ENCODE measurements around the gene AMN1. TPM values are rescaled to one million over a fixed set of nuclear protein-coding genes. Genes with fewer than 3 reads are reported as not detected.
"Not testable (repeated sequence)": the region's sequence is repeated elsewhere in the genome, so short reads cannot be mapped to it uniquely, and the experiment has no call there.

AMN1 gene
- total RNA-seq, 4 donors from 2014 or later = 1.9 to 6.7 (median 5.7) TPM

GRCh38 chr12:31726575-31726974 lies 2.2 kb downstream of the AMN1 start:
- Histone ChIP-seq H3K27ac (no peak overlapping the region), H3K4me3 (no peak overlapping the region), H3K4me1 (peaks cover 5 to 44% (median 9%) of the 10 kb centered on the region in 3 donors), H3K9me3 (peaks cover 0 to 16% (median 0%) of the 10 kb centered on the region in 3 donors), H3K27me3 (no peaks in the 10 kb centered on the region), H3K36me3 (no peaks in the 10 kb centered on the region)
- DNase-seq = no peak
- intact Hi-C loops (cut with DNase I) = no loop called here
- TF ChIP-seq POLR2A (IDR thresholded peaks at IDR 0.05) = no peak
- TF ChIP-seq CTCF (IDR thresholded peaks at IDR 0.05) = no peak

- Histone ChIP-seq H3K4me3 (no peak overlapping the region), H3K4me1 (peaks cover 1 to 26% (median 3%) of the 10 kb centered on the region in 3 donors), H3K27me3 (no peaks in the 10 kb centered on the region), H3K36me3 (no peaks in the 10 kb centered on the region), H3K27ac (no peak overlapping the region), H3K9me3 (no peaks in the 10 kb centered on the region)
- TF ChIP-seq CTCF (IDR thresholded peaks at IDR 0.05) = no peak
- TF ChIP-seq POLR2A (IDR thresholded peaks at IDR 0.05) = no peak
- intact Hi-C loops (cut with DNase I) = no loop called here
- DNase-seq = no peak
- 79 to 89% methylated on average over 2 of the region's 2 CpGs for WGBS, 2 donors
These were observed 4.3 kb downstream of the AMN1 start for GRCh38 chr12:31724557-31724956.

- TF ChIP-seq CTCF (IDR thresholded peaks at IDR 0.05) = no peak
- no peak for TF ChIP-seq POLR2A (IDR thresholded peaks at IDR 0.05)
- peaks cover 0 to 10% (median 0%) of the 10 kb centered on the region in 3 donors for H3K36me3 ChIP-seq
- no peaks in the 10 kb centered on the region for H3K9me3 ChIP-seq
- intact Hi-C loops (cut with DNase I) = no loop called here
- no peak overlapping the region for H3K4me3 ChIP-seq
- 92 to 100% methylated on average over 1 to 2 of the region's 2 CpGs for WGBS, 2 donors
- peaks cover 0 to 22% (median 0%) of the 10 kb centered on the region in 3 donors for H3K4me1 ChIP-seq
- H3K27ac ChIP-seq = no peak overlapping the region
- no peak for DNase-seq
- H3K27me3 ChIP-seq = no peaks in the 10 kb centered on the region
These were observed 6.2 kb downstream of the AMN1 start for GRCh38 chr12:31722580-31722979.

- 60 to 100% methylated on average over 1 to 4 of the region's 15 CpGs for WGBS, 2 donors
These were observed 10.2 kb downstream of the AMN1 start for GRCh38 chr12:31718542-31719198.

GRCh38 chr12:31716998-31717397 lies 11.8 kb downstream of the AMN1 start:
- H3K4me1 ChIP-seq; intact Hi-C loops (cut with DNase I); DNase-seq; H3K36me3 ChIP-seq; H3K9me3 ChIP-seq; H3K4me3 ChIP-seq; H3K27ac ChIP-seq; H3K27me3 ChIP-seq: not testable (repeated sequence)
- WGBS, 2 donors = 95% methylated on average over 4 of the region's 4 CpGs

More at GRCh38 chr12:31718542-31719198, 10.2 kb downstream of the AMN1 start:
- H3K27ac ChIP-seq = peak overlapping the region in 3 of 4 donors; percentile 15 to 62 (median 58)
- H3K36me3 ChIP-seq; H3K9me3 ChIP-seq; intact Hi-C loops (cut with DNase I); H3K27me3 ChIP-seq; DNase-seq; H3K4me3 ChIP-seq: not testable (repeated sequence)
- peaks cover 0 to 10% (median 0%) of the 10 kb centered on the region in 3 donors for H3K4me1 ChIP-seq

GRCh38 chr12:31715283-31715825 lies 13.5 kb downstream of the AMN1 start:
- Histone ChIP-seq H3K27ac (peak overlapping the region in 1 of 4 donors; percentile 27), H3K36me3 (peaks cover 0 to 10% (median 0%) of the 10 kb centered on the region in 3 donors), H3K9me3 (peaks cover 0 to 6% (median 0%) of the 10 kb centered on the region in 3 donors), H3K27me3 (no peaks in the 10 kb centered on the region), H3K4me3 (no peak overlapping the region), H3K4me1 (peaks cover 0 to 9% (median 0%) of the 10 kb centered on the region in 3 donors)
- 65 to 68% methylated on average over 5 of the region's 5 CpGs for WGBS, 2 donors
- no peak for DNase-seq
- intact Hi-C loops (cut with DNase I) = no loop called here
- no peak for TF ChIP-seq POLR2A (IDR thresholded peaks at IDR 0.05)
- TF ChIP-seq CTCF (IDR thresholded peaks at IDR 0.05) = no peak
